Central memory CD8-positive, alpha-beta T cell (primary cell): ENCODE results near the gene KSR1.

Experiments
- ATAC-seq: fragments of 150-1000 bp; cut with Tn5 transposase; replicated peaks from 2 replicates; pipeline ENCODE4 v1.10.0; 2022; ENCODE audit warnings: mild to moderate bottlenecking, moderate FRiP score, moderate number of reproducible peaks; ENCODE audit not compliant: poor library complexity, severe bottlenecking; ENCODE audit errors: extremely low read depth
- DNase-seq, 2 donors: peaks; one replicate each; pipeline ENCODE4 v3.0.0; 2021; ENCODE audit warnings: low spot score in 2 of 2
- H3K27ac Mint-ChIP-seq: one replicate; pipeline ENCODE4 v1.8.0; 2022; ENCODE audit warnings: low read depth, mild to moderate bottlenecking, moderate library complexity, mixed read lengths
- H3K27me3 Mint-ChIP-seq: one replicate; pipeline ENCODE4 v1.8.0; 2022; ENCODE audit warnings: mixed read lengths
- H3K36me3 Mint-ChIP-seq: one replicate; pipeline ENCODE4 v1.8.0; 2022; ENCODE audit warnings: mild to moderate bottlenecking, moderate library complexity, mixed read lengths; ENCODE audit not compliant: insufficient read depth
- H3K4me1 Mint-ChIP-seq: one replicate; pipeline ENCODE4 v1.8.0; 2022; ENCODE audit warnings: mixed read lengths
- H3K4me3 Mint-ChIP-seq: one replicate; pipeline ENCODE4 v1.8.0; 2022; ENCODE audit warnings: mild to moderate bottlenecking, moderate library complexity, mixed read lengths
- H3K9me3 Mint-ChIP-seq: one replicate; pipeline ENCODE4 v1.8.0; 2022; ENCODE audit warnings: mixed read lengths

KSR1 gene

DNA sequence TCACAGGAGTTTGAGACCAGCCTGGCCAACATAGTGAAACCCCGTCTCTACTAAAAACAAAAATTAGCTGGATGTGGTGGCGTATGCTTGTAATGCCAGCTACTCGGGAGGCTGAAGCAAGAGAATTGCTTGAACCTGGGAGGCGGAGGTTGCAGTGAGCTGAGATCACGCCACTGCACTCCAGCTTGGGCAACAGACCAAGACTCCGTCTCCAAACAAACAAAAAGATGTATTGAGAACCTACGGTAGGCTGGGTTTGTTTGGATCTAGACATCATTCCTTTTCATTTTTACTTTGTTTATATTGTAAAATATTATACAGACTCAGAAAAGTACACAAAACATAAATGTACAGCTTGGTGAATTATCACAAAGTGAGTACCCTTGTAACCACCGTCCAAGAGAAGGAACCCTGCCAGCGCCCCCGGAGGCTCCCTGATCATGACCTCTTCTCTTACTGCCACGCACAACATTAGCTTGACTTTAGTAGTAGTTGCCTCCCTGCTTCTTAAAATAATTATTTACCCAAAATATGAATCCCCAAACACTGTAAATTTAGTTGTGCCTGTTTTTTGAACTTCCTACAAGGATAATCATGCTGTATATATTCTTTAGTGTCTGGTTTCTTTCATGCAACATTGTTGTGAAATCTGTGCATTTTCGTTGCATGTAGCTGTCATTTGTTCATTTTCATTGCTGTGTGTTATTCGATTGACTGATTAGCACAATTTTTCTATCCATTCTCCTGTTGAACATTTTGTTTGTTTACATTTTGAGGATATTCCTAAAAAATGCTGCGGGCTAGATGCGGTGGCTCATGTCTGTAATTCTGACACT lies 56.5 kb downstream of the KSR1 start:
- Mint-ChIP-seq H3K27me3 (no peaks in the 10 kb centered on the region), H3K27ac (no peak overlapping the region), H3K4me3 (no peak overlapping the region), H3K36me3 (no peaks in the 10 kb centered on the region), H3K9me3 (no peaks in the 10 kb centered on the region), H3K4me1 (peaks cover 32% of the 10 kb centered on the region)
- ATAC-seq (no peak), DNase-seq (no peak)

DNA sequence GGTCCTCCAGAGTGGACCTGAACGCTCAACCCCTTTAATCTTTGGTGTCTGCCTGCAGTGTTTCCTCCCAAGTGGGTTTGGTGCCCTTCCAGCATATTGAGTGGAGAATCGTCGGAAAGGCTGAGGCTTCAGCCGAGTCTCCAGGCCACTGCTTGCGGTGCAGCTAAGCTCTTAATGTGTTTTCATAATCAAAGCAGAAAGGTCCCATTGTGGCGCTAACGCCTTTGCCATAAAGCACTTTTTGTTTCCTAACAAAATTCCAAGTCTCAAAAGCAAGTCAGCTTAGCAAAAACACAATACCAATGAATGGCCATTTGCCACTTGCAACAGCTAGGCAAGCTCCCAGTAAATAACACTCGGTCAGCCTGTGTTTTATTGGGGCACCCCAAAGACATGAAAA lies 57.6 kb downstream of the KSR1 start:
- no peaks in the 10 kb centered on the region for H3K9me3 Mint-ChIP-seq
- no peaks in the 10 kb centered on the region for H3K36me3 Mint-ChIP-seq
- H3K27me3 Mint-ChIP-seq = no peaks in the 10 kb centered on the region
- H3K4me3 Mint-ChIP-seq = no peak overlapping the region
- peaks cover 41% of the 10 kb centered on the region for H3K4me1 Mint-ChIP-seq
- DNase-seq = no peak
- H3K27ac Mint-ChIP-seq = no peak overlapping the region
- ATAC-seq = no peak

DNA sequence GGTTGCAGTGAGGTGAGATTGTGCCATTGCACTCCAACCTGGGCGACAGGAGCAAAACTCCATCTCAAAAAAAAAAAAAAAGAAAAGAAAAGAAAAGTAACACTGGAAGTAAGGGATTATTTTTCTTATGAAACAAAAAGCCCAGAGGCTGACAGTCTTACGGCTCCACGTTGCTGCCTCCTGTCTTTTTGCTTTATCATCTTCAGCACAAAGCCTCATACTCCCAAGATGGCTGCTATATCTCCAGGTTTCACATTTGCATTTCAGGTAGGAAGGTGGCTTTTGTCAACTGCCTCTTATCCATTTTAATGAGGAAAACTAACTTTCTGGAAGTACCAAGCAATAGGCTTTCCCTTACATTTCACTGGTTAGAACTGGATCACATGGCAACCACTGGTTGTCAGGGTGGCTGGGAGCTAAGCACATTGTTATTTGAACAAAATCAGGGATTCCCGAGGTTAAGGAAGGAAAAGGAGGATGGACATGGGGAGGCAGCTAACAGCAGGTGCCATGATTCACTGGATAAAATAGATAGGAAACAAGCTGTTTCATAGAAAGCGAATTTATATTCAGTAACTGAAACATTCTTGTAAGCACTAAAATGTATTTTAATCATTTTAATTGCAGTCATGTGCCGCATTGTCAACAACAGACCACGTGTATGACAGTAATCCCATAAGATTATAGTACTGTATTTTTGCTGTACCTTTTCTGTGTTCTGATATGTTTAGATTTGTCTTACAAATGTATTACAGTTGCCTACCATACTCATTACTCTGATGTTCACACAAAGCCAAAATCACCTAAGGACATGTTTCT lies 58.6 kb downstream of the KSR1 start:
- DNase-seq (no peak), ATAC-seq (no peak)
- no peaks in the 10 kb centered on the region for H3K27me3 Mint-ChIP-seq
- H3K4me3 Mint-ChIP-seq = no peak overlapping the region
- no peaks in the 10 kb centered on the region for H3K9me3 Mint-ChIP-seq
- H3K27ac Mint-ChIP-seq = no peak overlapping the region
- peaks cover 46% of the 10 kb centered on the region for H3K4me1 Mint-ChIP-seq
- no peaks in the 10 kb centered on the region for H3K36me3 Mint-ChIP-seq

DNA sequence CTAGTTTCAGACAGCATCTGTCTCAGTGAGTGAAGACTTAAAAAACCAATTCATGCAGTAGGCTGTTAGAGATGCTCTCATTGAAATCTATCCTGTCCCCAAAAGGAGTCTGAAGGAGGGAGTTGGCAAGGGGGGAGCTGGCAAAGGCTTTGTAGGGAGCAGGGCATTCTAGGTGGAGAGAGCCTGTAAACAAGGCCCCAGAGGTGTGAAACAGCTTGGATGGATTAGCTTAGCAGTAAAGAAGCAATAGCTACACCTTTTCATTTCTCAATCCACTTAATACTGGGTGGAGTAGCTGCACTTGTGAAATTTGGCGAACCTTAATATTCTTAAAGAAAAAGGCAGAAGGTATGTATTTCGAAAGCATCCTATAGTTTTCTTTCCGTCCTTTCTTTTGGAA lies 61.8 kb downstream of the KSR1 start:
- Mint-ChIP-seq H3K27ac (no peak overlapping the region), H3K36me3 (no peaks in the 10 kb centered on the region), H3K4me3 (no peak overlapping the region), H3K4me1 (peaks cover 37% of the 10 kb centered on the region), H3K27me3 (no peaks in the 10 kb centered on the region), H3K9me3 (no peaks in the 10 kb centered on the region)
- ATAC-seq = no peak
- no peak for DNase-seq

DNA sequence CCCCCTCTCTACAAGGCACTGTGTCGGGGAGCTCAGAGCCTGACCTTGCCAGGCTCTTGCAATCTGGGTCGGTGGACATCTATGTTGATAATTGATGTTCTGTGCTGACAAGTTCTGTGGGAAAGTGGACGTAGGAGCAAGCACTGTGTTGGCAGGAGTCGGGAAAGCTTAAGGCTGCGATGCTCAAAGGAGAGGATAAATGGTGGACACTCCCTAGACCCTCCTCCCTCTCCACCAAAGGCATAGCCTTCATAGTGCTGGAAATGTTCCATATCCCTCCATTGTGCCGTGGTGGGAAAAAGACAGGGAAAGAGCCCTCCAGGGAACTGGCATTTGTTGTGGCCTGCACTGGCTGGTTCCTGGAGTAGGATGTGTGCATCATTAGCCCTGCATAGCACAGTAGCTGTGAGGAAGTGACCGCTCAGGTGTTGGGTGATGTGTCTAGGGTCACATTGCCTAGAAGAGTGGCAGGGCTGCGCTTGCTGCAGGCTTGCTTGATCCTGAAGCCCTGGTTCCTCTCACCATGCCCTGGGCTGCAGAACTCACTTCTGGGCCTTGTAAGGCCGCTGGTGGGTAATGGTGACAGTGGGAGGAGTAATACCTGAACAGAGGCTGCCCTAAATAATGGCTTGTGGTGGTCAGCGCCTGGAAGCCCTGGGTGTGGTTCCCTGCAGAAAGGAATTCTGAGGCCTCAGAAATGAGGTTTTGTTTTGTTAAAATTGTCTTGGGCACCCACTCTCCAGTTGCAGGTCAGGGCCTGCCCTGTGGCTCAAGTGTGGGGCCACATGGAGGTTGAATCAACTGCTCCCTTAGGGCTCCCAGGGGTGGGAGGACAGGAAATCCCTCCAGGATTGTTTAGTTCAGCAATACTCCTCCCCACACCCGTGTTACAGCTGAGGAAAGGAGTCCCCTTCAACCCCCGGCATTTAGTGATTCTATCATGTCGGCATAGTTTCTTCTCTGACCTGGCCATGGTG lies 62.6 kb downstream of the KSR1 start:
- Mint-ChIP-seq H3K4me1 (peaks cover 33% of the 10 kb centered on the region), H3K36me3 (no peaks in the 10 kb centered on the region), H3K27me3 (no peaks in the 10 kb centered on the region), H3K9me3 (no peaks in the 10 kb centered on the region), H3K27ac (no peak overlapping the region), H3K4me3 (no peak overlapping the region)
- ATAC-seq (no peak), DNase-seq (no peak)

DNA sequence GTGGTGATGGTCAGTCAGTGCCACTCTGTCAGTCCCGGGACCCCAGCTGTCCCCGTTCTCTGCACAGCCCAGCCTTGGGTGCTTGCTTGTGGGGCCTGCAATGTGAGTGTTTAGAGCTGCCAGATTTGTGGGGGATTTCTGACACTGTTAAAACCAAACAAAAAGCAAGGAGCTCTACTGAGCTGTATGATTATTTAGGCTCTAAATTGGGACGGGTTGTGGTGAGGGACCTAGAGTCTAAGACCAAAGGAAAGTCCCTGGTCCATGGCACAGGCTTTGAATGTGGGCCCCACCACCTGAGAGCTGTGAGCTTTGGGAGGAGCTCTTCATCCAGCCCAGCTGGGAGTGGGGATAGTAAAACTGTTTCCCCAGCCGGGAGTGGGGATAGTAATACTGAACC lies 63.3 kb downstream of the KSR1 start:
- H3K4me3 Mint-ChIP-seq = no peak overlapping the region

DNA sequence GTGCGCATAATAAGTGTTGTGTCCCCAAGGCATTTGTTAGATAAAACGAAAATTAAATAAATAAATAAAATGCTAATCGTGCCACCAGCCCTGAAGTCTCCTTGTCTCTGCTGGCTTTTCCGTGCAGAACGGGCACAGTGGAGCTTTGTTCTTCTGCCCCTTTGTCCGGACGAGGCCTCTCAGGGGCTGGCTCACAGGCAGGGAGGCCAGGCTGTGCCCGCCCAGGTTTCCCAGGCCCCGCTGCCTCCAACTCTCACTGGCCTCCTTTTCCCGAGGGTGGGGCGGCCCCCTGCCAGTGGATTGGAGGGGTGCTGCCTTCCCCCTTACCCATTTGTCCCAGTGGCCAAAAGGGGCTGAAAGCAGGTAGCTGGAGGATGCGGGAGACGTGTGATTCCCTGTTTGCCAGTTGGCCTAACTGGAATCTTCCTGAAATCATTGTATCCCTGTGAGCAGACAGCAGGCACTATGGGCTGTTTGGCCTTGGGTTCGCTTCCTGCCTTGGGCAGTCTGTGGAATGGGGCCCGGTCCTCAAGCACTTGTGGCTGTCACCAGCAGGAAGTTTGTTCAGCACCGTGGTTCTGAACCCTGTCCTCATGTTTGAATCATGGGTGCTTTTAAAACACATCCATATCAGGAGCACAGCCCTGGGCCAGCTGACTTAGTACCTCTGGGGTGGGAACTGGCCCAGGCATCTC lies 64.4 kb downstream of the KSR1 start:
- H3K4me3 Mint-ChIP-seq = no peak overlapping the region
- peaks cover 46% of the 10 kb centered on the region for H3K4me1 Mint-ChIP-seq
- no peaks in the 10 kb centered on the region for H3K27me3 Mint-ChIP-seq
- H3K36me3 Mint-ChIP-seq = no peaks in the 10 kb centered on the region
- H3K27ac Mint-ChIP-seq = no peak overlapping the region
- no peaks in the 10 kb centered on the region for H3K9me3 Mint-ChIP-seq
- no peak for ATAC-seq
- DNase-seq = no peak

More for the DNA sequence above, 63.3 kb downstream of the KSR1 start:
- ATAC-seq (no peak), DNase-seq (no peak)
- no peak overlapping the region for H3K27ac Mint-ChIP-seq
- no peaks in the 10 kb centered on the region for H3K27me3 Mint-ChIP-seq
- H3K4me1 Mint-ChIP-seq = peaks cover 37% of the 10 kb centered on the region
- H3K36me3 Mint-ChIP-seq = no peaks in the 10 kb centered on the region
- no peaks in the 10 kb centered on the region for H3K9me3 Mint-ChIP-seq

DNA sequence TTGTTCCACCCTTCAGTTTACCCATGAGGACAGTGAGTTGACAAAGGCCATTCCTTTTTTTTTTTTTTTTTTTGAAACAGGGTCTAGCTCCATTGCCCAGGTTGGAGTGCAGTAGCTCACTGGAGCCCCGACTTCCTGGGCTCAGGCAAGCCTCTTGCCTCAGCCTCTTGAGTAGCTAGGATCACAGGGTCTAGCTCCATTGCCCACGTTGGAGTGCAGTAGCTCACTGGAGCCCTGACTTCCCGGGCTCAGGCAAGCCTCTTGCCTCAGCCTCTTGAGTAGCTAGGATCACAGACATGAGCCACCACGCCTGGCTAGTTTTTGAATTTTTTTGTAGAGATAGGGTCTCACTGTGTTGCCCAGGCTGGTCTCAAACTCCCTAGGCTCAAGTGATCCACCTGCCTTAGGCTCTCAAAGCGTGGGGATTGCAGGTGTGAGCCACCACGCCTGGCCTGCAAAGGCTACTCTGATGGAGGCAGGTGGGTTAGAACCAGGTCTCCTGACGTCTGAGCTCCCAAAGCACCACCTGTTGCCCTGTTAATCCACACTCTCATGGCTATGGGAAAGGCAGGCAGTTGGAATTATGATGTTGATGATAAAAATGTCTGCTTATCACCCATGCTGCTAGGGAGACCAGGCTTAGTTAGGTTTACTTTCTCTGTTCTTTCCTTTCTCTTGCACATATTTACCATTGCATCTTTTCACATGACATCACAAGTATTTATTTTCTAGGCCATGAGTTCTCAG lies 65.2 kb downstream of the KSR1 start:
- no peaks in the 10 kb centered on the region for H3K36me3 Mint-ChIP-seq
- no peaks in the 10 kb centered on the region for H3K9me3 Mint-ChIP-seq
- H3K4me1 Mint-ChIP-seq = peaks cover 54% of the 10 kb centered on the region
- no peak overlapping the region for H3K4me3 Mint-ChIP-seq
- H3K27ac Mint-ChIP-seq = no peak overlapping the region
- no peak for DNase-seq
- no peak for ATAC-seq
- no peaks in the 10 kb centered on the region for H3K27me3 Mint-ChIP-seq

DNA sequence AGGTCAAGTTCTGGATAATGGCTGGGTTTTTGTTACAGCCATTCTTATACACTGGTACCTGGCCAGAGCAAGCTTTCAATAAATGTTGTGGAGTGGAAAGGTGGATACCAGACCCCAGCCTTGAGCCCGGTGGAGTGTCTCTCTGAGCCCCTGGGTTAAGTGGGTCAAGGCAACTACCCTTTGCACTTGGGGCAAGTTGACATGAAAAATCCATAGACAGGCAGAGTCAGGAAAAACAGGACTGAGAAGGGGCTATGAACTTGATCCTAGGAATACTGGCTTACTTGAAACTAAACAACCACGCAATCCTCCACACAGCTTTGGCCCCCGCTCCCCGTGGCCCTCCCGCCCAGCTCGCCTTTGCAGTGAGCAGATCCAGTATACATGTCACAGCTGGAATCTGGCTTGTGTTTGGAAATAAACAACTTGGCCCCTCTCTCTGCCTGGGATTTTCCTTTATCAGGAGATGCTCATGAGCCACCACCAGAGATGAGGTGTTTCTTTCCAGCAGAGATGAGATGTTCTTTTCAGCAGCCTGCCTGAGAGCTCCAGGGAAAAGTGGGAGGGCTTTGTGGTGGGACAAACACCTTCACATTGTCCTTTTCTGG lies 65.9 kb downstream of the KSR1 start:
- no peak for ATAC-seq
- no peaks in the 10 kb centered on the region for H3K9me3 Mint-ChIP-seq
- H3K27ac Mint-ChIP-seq = no peak overlapping the region
- peaks cover 59% of the 10 kb centered on the region for H3K4me1 Mint-ChIP-seq
- no peak overlapping the region for H3K4me3 Mint-ChIP-seq
- no peak for DNase-seq
- H3K36me3 Mint-ChIP-seq = no peaks in the 10 kb centered on the region
- H3K27me3 Mint-ChIP-seq = no peaks in the 10 kb centered on the region

DNA sequence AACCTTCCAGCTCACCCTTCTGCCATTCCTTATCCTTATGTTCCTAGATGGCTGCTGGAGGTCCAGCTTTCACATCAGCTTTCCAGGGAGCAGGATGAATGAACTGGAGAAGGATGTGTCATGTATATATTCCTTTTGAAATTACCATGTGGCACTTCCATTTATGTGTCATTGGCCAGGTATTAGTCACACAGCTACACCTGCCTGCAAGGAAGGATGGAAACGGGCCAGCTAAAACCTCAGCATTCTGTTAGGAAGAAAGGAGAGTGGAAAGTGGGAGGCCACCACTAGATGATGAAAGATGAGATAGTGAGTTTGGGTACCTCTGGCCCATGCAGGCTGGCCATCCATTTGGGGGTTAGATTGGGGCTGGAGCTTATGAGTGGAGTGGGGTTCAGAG lies 67.5 kb downstream of the KSR1 start:
- peaks cover 48% of the 10 kb centered on the region for H3K4me1 Mint-ChIP-seq
- H3K27me3 Mint-ChIP-seq = no peaks in the 10 kb centered on the region
- no peaks in the 10 kb centered on the region for H3K9me3 Mint-ChIP-seq
- H3K36me3 Mint-ChIP-seq = no peaks in the 10 kb centered on the region
- DNase-seq (no peak), ATAC-seq (no peak)
- no peak overlapping the region for H3K27ac Mint-ChIP-seq
- no peak overlapping the region for H3K4me3 Mint-ChIP-seq

DNA sequence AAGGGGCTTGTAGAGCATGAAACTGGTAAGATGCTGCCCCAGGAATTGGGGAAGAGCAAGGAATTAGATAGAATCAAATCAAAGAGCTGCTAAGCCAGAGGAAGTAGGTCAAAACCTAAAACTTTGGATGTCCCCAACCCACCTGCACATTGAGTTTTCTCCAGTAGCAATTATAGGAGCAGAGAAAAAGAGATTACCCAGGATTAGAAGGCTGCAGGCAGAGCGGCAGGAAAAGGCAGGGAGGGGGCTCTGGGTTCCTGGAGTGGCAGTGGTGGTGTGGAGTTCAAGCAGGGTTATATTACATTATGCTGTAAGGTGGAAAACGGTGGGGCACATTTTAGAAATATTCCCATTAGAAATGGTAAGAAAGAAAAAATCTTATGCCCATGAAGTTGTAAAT lies 68.3 kb downstream of the KSR1 start:
- no peak for DNase-seq
- no peaks in the 10 kb centered on the region for H3K27me3 Mint-ChIP-seq
- no peak overlapping the region for H3K4me3 Mint-ChIP-seq
- no peaks in the 10 kb centered on the region for H3K36me3 Mint-ChIP-seq
- H3K4me1 Mint-ChIP-seq = peaks cover 47% of the 10 kb centered on the region
- no peak overlapping the region for H3K27ac Mint-ChIP-seq
- ATAC-seq = no peak
- no peaks in the 10 kb centered on the region for H3K9me3 Mint-ChIP-seq
